ENCODE measurements around the gene GRK2.
"Not testable (repeated sequence)": the region's sequence is repeated elsewhere in the genome, so short reads cannot be mapped to it uniquely, and the experiment has no call there.

DNA sequence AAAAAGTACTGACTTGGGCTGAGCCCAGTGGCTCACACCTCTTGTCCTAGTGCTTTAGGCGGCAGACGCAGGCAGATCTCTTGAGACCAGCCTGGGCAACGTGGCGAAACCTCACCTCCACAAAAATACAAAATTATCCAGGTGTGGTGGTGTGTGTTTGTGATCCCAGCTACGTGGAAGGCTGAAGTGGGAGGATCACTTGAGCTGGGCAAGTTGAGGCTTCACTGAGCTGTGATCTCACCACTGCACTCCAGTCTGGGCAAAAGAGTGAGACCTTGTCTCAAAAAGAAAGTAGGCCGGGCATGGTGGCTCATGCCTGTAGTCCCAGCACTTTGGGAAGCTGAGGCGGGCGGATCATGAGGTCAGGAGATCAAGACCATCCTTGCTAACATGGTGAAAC lies 31.7 kb upstream of the GRK2 start:
- not testable (repeated sequence) for TF ChIP-seq EP300 (IDR thresholded peaks at IDR 0.05)
- TF ChIP-seq, protein P1, sequence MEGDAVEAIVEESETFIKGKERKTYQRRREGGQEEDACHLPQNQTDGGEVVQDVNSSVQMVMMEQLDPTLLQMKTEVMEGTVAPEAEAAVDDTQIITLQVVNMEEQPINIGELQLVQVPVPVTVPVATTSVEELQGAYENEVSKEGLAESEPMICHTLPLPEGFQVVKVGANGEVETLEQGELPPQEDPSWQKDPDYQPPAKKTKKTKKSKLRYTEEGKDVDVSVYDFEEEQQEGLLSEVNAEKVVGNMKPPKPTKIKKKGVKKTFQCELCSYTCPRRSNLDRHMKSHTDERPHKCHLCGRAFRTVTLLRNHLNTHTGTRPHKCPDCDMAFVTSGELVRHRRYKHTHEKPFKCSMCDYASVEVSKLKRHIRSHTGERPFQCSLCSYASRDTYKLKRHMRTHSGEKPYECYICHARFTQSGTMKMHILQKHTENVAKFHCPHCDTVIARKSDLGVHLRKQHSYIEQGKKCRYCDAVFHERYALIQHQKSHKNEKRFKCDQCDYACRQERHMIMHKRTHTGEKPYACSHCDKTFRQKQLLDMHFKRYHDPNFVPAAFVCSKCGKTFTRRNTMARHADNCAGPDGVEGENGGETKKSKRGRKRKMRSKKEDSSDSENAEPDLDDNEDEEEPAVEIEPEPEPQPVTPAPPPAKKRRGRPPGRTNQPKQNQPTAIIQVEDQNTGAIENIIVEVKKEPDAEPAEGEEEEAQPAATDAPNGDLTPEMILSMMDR (IDR thresholded peaks at IDR 0.05): not testable (repeated sequence)
